Measurements from ENCODE around the gene PRKN.

GRCh38 chr6:162371121-162371520 is 356.4 kb downstream of the PRKN start:
- TF ChIP-seq CTCF (conservative IDR thresholded peaks at IDR 0.05), result no peak
- no peak for TF ChIP-seq EZH2 (IDR thresholded peaks at IDR 0.05; ENCODE audit: low read depth)
